COLO668 (cell line): Measurements from ENCODE around the gene NUP210.

Source experiments
- DNase-seq: peaks from one replicate; lab custom pipeline; 2025; ENCODE audit not compliant: unreplicated experiment; lab: John Stamatoyannopoulos, UW

The NUP210 gene

GRCh38 chr3:13277196-13277813, 142.8 kb downstream of the NUP210 start:
- DNase-seq, result no peak

- no peak for DNase-seq
Measured at GRCh38 chr3:13276438-13277195, 143.5 kb downstream of the NUP210 start.

GRCh38 chr3:13275376-13276005, 144.6 kb downstream of the NUP210 start:
- DNase-seq, result no peak

GRCh38 chr3:13274551-13275332, 145.4 kb downstream of the NUP210 start:
- DNase-seq, result no peak

GRCh38 chr3:13274125-13274524, 146.0 kb downstream of the NUP210 start:
- no peak for DNase-seq

GRCh38 chr3:13273604-13274105, 146.5 kb downstream of the NUP210 start:
- no peak for DNase-seq

- no peak for DNase-seq
Measured at GRCh38 chr3:13272831-13273603, 147.1 kb downstream of the NUP210 start.

GRCh38 chr3:13269711-13270378, 150.3 kb downstream of the NUP210 start:
- DNase-seq, result no peak

GRCh38 chr3:13268961-13269441, 151.1 kb downstream of the NUP210 start:
- no peak for DNase-seq

- DNase-seq, result no peak
Measured at GRCh38 chr3:13268120-13268519, 152.0 kb downstream of the NUP210 start.

- no peak for DNase-seq
Measured at GRCh38 chr3:13266651-13267362, 153.3 kb downstream of the NUP210 start.
